ENCODE data around the gene TELO2. TPM values are rescaled to one million over a fixed set of nuclear protein-coding genes. Genes with fewer than 3 reads are reported as not detected.
"Not testable (repeated sequence)": the region's sequence is repeated elsewhere in the genome, so short reads cannot be mapped to it uniquely, and the experiment has no call there.

Gene TELO2
- total RNA-seq, 1 experiment from 2014 or later: 65.4 TPM

- CTCF ChIA-PET: no interaction called here
- Histone ChIP-seq H3K9me3 (ENCODE audit: control insufficient read depth, insufficient read depth, low read depth, low read length) (no peaks in the 10 kb centered on the region), H3K4me1 (ENCODE audit: control insufficient read depth, insufficient read depth, low read length) (peaks cover 12% of the 10 kb centered on the region; the same call in 1 of the 2 replicates), H3K27ac (ENCODE audit: low read length) (no peak overlapping the region), H3K36me3 (ENCODE audit: control insufficient read depth, insufficient read depth, low read length) (no peaks in the 10 kb centered on the region; the same call in 1 of the 2 replicates), H3K4me3 (ENCODE audit: low read depth in 2 of 2, low read length in 2 of 2) (no peak overlapping the region), H3K27me3 (ENCODE audit: control insufficient read depth, insufficient read depth, low read length) (no peaks in the 10 kb centered on the region)
- ATAC-seq: no peak
- no peak for DNase-seq (ENCODE audit: low read depth, low spot score)
- no TSS peak for BruUV-seq (replicated peaks)
- TF ChIP-seq REST (IDR thresholded peaks at IDR 0.05; ENCODE audit: insufficient read depth in 1 of 2, low read depth in 2 of 2, low read length in 1 of 2): no peak
- TF ChIP-seq TCF7L2 (IDR thresholded peaks at IDR 0.05; ENCODE audit: low read depth, low read length): no peak
- TF ChIP-seq POLR2AphosphoS5 (IDR thresholded peaks at IDR 0.05; ENCODE audit: low read depth, low read length): no peak
- no peak for TF ChIP-seq SIN3A (IDR thresholded peaks at IDR 0.05; ENCODE audit: borderline replicate concordance, insufficient read depth, low read depth, low read length)
- TF ChIP-seq CTCF (IDR thresholded peaks at IDR 0.05): no peak
- POLR2A ChIA-PET: no interaction called here
- intact Hi-C loops (cut with micrococcal nuclease; ENCODE audit: unreplicated experiment): no loop called here
- in situ Hi-C loops (cut with HindIII; ENCODE audit: low pct_unique_long_range_greater_than_20kb, low sequenced_read_pairs): no loop called here
These were observed 16.1 kb upstream of the TELO2 start for GRCh38 chr16:1477033-1477432.

GRCh38 chr16:1478937-1479336 lies 14.2 kb upstream of the TELO2 start:
- H3K4me1 ChIP-seq (ENCODE audit: control insufficient read depth, insufficient read depth, low read length); H3K9me3 ChIP-seq (ENCODE audit: control insufficient read depth, insufficient read depth, low read depth, low read length); H3K4me3 ChIP-seq (ENCODE audit: low read depth in 2 of 2, low read length in 2 of 2); H3K27me3 ChIP-seq (ENCODE audit: control insufficient read depth, insufficient read depth, low read length); H3K36me3 ChIP-seq (ENCODE audit: control insufficient read depth, insufficient read depth, low read length); intact Hi-C loops (cut with micrococcal nuclease; ENCODE audit: unreplicated experiment); DNase-seq (ENCODE audit: low read depth, low spot score); H3K27ac ChIP-seq (ENCODE audit: low read length); in situ Hi-C loops (cut with HindIII; ENCODE audit: low pct_unique_long_range_greater_than_20kb, low sequenced_read_pairs); POLR2A ChIA-PET; ATAC-seq; BruUV-seq (replicated peaks); CTCF ChIA-PET: not testable (repeated sequence)

- CTCF ChIA-PET: no interaction called here
- POLR2A ChIA-PET: interaction anchor here (0.5 to 0.6 kb wide), 2 partner anchors 25 to 57 kb away, joined by 4 to 11 read pairs; no protein-coding TSS in a partner anchor
- in situ Hi-C loops (cut with HindIII; ENCODE audit: low pct_unique_long_range_greater_than_20kb, low sequenced_read_pairs) (no loop called here), intact Hi-C loops (cut with micrococcal nuclease; ENCODE audit: unreplicated experiment) (no loop called here)
- DNase-seq (ENCODE audit: low read depth, low spot score) (no peak), ATAC-seq (no peak)
- H3K27me3 ChIP-seq (ENCODE audit: control insufficient read depth, insufficient read depth, low read length): no peaks in the 10 kb centered on the region
- H3K4me1 ChIP-seq (ENCODE audit: control insufficient read depth, insufficient read depth, low read length): no peaks in the 10 kb centered on the region
- TF ChIP-seq TCF7L2 (IDR thresholded peaks at IDR 0.05; ENCODE audit: low read depth, low read length) (no peak), POLR2AphosphoS5 (IDR thresholded peaks at IDR 0.05; ENCODE audit: low read depth, low read length) (no peak), SIN3A (IDR thresholded peaks at IDR 0.05; ENCODE audit: borderline replicate concordance, insufficient read depth, low read depth, low read length) (no peak), REST (IDR thresholded peaks at IDR 0.05; ENCODE audit: insufficient read depth in 1 of 2, low read depth in 2 of 2, low read length in 1 of 2) (no peak), CTCF (IDR thresholded peaks at IDR 0.05) (no peak)
- H3K27ac ChIP-seq (ENCODE audit: low read length): no peak overlapping the region
- no peaks in the 10 kb centered on the region for H3K36me3 ChIP-seq (ENCODE audit: control insufficient read depth, insufficient read depth, low read length)
- H3K4me3 ChIP-seq (ENCODE audit: low read depth in 2 of 2, low read length in 2 of 2): no peak overlapping the region
- H3K9me3 ChIP-seq (ENCODE audit: control insufficient read depth, insufficient read depth, low read depth, low read length): no peaks in the 10 kb centered on the region
- no TSS peak for BruUV-seq (replicated peaks)
These were observed 11.0 kb upstream of the TELO2 start for GRCh38 chr16:1481906-1482835.
